ENCODE measurements around the gene TEAD2.
"Not testable (repeated sequence)": the region's sequence is repeated elsewhere in the genome, so short reads cannot be mapped to it uniquely, and the experiment has no call there.

TEAD2 gene

DNA sequence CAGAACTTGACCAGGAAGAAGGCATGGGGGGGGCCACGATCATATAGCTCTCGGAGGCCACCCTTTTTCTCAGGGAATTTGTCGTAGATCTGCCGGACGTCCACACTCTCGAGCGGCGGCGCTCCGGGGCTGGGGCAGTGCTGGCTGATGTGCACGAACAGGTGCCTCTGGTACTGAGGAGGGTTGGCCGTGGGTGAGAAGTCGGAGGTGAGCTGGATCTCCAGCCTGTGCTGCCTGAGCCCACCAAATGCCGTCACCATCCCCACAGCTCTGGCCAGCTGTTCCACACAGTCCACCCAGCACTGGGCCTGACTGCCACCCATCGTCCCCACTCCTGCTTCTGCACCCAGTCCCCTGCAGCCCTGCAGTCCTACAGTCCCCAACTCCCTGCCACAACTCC is 15.0 kb downstream of the TEAD2 start:
- DNase-seq: no peak

DNA sequence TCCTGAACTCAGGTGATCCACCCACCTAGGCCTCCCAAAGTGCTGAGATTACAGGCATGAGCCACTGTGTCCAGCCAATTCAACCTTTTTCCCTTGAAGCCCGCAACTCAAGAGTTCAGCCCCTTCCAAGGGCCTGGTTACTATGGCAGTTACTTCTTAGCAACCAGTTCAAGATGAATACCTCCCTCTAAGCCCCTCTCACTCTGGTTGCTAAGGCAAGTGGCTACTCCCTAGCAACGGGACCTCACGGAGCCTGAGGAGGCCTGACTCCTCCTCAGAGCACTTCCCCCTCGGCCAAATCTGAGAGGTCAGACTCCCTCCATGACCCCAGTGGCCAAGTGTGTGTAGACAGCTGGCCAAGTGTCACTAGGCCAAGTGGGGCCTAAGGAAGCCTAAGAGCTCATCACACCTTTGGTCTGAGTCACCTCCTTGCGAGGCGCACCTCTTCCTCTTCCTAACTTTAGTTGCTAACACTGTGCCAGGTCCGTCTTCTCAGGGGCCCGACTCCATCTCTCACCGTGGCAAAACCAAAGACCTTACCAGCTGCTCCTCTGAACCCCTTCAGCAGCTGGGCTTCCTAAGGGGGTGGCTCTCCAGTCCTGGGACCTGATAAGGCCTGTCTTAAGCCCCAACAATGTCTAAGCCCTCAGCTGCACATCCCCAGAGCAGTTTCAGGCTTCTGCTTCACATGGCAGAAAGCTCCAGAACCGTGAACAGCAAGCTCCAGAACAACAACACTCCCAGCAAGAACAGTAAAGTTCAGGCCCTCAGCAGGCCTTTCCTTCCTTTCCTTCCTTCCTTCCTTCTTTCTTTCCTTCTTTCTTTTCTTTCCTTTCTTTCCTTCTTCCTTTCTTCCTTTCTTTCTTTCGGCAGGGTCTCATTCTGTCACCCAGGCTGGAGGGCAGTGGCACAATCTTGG is 17.5 kb downstream of the TEAD2 start:
- no peak for DNase-seq

DNA sequence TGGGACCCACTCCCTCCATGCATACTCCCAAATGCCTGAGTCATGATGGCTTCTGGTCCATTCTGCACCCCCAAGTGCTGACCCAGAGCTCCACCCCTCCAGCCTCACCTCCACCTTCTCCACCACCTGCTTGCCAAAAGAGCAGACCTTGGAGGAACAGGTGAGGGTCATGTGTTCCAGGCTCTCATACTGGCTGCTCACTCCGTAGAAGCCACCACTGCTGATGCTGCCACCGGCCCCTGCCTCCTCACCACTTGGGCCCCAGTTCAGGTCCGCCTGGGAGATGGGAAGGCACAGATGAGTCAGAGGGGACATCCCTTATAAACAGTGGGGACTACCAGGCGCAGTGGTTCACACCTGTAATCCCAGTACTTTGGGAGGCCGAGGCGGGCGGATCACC is 19.1 kb downstream of the TEAD2 start:
- no peak for DNase-seq

DNA sequence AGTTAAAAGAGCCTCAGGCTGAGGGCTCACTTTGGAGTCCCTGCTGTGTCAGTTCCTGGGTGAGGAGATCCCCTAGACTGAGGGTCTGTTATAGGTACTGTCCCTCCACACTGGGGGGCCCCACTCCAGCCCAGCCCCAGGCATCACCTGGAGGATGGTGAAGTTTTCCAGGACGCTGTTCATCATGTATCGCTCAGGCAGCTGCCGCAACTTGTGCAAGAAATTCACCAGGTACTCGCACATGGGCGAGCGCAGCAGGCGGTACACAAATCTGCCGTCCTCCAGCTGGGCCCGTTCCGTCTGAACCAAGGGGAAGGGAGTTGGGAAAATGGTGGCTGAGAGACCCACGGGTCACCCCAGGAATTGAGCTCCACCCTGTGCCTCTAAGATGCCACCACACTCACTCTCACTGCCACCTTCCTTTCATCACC is 19.9 kb downstream of the TEAD2 start:
- no peak for DNase-seq

DNA sequence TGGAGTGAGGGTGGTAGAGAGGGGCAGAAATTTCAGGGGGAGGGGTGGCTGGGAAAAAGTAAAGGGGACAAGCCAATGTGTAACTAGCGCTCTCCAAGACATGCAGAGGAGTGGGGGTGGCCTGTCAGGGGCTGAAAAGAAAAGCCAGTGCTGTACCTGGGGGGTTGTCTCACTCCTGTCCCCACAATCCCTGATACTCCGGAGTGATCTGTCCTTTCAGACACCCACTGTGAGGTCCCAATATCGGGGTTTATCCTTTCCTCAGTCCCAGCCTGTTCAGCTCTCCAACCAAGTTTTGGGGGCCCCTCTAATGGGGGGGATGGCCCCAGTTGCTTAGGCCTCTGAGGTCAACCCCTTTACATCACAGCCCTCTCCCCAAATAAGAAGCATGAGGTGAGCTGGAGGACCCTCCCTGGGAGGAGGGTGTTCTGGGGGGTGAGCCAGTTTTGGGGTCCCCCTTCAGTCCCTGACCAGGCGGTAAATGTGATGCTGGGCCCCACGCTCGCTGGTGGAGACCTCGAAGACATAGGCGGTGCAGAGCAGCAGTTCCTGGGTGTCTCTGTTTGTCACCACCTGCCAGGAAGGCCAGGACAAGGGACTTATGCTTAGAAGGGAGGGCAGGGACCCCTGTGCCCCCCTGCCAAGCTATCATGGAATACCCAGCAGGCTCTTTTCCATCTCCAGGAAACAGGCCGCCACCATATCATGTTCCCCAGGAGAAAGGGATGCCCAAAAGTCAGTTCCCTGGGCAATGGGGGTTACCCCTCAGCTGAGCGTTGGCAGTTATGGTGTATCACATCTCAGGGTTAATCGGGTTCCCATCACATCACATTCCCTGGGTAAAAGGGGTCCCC is 21.1 kb downstream of the TEAD2 start:
- no peak for DNase-seq

DNA sequence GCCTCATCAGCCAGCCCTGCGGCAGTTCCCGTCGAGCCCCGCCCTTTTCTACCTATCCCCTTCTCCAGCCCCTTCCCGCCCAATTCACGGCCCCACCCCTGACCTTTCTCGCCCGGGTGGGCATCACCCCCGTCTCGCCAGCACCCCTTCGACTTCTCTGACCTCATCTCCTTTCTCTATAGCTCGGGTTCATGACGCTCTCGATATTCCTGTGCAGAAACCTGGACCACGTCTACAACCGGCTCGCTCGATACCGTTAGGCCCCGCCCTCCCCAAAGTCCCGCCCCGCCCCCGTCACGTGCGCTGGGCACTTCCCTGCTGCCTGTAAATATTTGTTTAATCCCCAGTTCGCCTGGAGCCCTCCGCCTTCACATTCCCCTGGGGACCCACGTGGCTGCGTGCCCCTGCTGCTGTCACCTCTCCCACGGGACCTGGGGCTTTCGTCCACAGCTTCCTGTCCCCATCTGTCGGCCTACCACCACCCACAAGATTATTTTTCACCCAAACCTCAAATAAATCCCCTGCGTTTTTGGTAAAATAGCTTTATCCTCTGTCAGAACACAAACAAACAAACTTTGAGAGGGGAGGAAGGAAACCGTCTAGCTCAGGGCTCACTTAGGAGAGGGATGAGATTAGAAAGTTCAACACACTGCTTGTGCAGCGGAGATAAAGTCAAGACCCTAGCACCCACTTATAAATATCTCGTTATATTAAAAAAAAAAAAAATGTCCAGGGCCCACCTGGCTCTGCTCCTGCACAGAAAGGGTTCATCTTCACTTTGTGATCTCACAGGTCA is 21.9 kb downstream of the TEAD2 start:
- no peak for DNase-seq

DNA sequence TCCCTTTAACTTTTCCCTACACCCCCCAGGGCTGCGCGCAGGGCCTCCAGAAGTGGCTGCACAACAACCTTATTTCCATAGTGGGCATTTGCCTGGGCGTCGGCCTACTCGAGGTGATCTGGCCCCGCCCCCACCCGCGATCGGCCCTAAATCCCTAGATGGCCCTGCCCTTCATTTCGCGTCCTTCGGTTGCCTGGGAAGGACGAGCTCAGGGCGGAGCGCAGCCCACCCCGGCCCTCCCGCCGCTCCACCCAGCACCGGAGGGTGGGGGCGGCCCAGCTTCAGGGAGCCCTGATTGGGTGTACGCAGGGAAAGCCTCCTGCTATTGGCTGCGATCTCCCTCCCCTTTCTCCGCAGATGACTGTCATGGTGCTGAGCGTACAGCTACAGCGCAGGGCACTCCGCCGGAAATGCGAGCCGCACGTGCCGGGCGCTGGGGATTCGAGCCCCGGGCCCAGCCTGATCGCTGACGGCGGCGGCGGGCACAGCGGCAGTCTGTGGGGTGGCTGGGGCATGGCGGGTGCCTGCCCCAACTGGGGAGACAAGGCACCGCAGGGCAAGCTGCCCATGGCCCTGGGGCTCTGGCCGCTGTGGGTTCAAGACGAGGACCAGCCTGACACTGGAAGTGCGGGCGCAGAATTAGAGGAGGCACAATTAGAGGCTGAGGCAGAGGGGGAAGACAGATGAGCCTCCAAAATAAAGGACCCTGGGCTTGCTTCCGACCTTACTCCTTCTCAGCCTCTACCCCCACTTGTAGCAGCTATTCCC is 22.7 kb downstream of the TEAD2 start:
- no peak for DNase-seq

DNA sequence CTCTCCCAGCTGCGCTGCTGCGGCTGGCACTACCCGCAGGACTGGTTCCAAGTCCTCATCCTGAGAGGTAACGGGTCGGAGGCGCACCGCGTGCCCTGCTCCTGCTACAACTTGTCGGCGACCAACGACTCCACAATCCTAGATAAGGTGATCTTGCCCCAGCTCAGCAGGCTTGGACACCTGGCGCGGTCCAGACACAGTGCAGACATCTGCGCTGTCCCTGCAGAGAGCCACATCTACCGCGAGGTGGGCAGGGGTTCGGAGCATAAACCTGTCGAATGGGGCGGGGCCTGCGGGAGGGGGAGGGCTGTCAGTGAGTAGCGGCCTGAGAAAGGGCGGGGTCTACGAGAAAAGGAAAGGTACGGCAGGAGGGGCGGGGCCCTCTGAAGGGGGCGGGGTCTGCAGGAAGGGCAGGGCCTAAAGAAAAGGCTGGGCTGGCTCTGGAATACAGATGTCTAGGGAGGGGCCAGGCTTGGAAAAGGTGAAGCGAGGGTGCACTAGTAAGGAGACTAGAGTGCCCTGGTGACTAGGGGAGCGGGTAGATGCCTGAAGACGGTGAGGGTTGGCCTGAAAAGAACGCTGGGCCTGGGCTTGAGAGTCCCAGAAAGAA is 23.4 kb downstream of the TEAD2 start:
- DNase-seq: no peak

DNA sequence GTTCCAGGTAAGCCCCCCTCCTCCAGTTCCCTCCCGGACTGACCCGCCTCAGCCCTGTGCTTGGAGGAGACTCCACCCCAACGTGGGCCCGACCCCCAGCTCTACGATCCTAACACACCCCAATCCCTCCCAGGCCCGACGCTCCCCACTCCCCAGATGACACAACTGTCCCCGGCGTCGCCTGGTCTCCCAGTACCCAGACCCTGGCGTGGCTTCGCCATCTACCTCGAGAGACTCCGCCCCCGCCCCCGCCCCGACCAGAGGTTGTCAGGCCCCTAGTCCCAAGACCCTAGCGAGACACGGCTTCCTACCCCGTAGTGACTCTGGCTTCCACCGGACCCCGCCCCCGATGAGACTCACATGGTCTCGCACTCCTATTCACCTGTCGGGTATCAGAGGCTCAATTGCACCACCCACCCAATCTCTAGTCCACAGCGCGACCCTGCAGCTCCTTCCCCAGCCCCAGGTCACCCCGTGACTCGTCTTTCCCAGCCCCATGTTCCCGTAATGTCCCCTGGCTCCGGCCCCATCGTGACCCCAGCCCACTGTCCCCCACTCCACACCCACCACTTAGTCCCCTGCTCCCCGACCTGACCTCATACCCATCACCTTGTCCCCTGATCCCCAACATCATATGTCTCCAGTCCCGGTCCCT is 24.1 kb downstream of the TEAD2 start:
- no peak for DNase-seq

DNA sequence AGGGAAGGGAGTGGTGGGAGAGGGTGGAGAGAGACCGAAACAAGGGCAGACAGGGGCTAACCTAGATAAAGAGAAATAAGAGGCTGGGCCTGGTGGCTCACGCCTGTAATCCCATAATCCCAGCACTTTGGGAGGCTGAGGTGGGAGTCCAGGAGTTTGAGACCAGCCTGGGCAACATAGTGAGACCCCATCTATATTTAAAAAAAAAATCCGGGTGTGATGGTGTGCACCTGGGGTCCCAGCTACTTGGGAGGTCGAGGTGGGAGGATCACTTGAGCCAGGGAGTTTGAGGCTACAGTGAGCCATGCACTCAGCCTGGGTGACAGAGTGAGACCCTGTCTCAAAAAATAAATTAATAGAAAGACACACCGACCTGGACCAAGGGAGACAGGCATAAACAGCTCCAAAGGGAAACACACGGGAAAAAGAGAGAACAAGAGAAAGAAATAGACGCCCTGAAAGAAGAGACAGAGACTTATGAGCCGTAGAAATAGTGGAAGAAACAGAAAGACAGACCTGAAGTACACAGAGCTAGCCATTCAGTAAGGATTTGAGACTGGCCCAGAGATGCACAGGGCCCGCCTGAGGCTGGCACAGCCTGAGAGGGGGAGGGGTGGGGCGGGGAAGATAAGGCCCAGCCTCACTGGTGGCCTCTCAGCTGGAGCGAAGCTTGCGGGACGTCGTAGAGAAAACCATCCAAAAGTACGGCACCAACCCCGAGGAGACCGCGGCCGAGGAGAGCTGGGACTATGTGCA is 24.8 kb downstream of the TEAD2 start:
- no peak for DNase-seq

DNA sequence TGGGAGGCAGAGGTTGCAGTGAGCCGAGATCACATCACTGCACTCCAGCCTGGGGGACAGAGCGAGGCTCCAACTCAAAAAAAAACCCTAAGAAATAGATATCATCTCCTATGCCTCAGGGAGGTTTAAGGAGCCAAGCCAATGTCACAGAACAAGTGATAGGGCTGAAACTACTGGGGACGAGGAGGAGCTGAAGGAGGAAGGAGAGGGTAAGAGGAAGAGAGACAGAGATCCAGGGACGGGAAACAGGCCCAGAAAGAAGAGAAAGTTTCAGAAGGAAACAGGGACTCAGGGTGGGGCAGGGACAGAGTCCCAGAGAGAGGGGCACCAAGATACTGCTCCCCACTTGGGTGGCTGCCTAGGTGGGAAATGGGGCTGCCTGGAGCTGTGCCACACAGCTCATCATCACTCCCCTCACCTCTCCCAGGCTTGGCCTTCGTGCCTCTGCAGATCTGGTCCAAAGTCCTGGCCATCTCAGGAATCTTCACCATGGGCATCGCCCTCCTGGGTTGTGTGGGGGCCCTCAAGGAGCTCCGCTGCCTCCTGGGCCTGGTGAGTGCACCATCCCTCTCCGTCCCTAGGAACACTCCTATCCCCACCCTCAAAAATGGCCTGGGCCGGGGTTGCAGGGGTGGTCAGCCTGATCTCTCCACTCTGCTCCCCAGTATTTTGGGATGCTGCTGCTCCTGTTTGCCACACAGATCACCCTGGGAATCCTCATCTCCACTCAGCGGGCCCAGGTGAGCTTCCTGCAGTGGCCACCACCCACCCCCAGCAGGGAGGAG is 25.5 kb downstream of the TEAD2 start:
- DNase-seq: no peak

DNA sequence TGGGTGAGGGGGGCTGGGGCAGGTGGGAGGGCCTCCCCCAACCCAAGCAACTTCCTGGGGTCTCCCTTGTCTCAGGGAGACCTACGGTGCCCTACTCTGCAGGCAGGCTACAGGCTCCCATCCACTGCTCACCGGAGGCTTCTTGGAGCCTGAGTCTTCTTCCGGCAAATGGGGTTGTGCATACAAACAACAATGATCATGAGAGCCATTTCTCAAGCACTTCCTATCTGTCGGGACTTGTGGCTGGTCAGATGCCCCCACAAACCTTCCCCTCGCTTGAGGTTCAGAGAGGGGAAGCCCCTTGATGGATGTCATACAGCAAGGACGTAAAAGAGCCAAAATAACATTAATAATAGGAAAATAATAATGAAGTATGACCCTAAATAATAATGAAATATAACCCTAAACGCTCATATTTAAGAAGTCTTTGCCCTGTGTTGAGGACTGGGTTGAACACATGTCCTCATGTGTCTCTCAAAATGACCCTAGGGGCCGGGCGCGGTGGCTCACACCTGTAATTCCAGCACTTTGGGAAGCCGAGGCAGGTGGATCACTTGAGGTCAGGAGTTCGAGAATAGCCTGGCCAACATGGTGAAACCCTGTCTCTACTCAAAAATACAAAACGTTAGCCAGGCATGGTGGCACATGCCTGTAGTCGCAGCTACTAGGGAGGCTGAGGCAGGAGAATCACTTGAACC is 26.3 kb downstream of the TEAD2 start:
- no peak for DNase-seq

DNA sequence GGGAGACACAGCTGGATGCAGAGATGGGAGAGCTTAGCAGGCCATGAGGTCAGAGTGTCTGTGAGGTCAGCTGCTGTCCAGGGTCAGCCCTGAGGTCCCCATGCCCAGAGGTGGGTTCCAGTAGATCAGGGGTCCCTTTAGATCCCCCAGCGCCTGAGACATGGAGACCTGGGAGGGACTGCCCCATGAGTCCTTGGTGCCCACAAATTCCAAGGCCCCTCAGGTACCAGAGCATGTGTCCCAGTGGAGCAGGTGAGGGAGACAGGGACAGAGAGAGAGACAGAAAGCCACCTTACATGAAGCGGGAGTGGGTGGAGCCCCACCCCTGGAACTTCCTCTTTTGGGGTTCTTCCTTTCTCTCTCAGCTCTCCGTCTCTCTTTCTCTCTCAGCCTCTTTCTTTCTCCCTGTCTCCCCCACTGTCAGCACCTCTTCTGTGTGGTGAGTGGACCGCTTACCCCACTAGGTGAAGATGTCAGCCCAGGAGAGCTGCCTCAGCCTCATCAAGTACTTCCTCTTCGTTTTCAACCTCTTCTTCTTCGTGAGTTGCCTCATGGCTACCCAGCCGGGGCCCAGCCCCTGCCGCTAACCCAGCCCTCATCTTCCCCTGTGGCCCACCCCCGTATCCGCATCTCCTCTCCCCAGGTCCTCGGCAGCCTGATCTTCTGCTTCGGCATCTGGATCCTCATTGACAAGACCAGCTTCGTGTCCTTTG is 27.0 kb downstream of the TEAD2 start, which contains the start of gene CD37:
TSS of gene CD37 (plus strand) at position 336 of the 713 bp plus-strand sequence. CDS start at position 471, 135 bp downstream.
- no peak for DNase-seq

DNA sequence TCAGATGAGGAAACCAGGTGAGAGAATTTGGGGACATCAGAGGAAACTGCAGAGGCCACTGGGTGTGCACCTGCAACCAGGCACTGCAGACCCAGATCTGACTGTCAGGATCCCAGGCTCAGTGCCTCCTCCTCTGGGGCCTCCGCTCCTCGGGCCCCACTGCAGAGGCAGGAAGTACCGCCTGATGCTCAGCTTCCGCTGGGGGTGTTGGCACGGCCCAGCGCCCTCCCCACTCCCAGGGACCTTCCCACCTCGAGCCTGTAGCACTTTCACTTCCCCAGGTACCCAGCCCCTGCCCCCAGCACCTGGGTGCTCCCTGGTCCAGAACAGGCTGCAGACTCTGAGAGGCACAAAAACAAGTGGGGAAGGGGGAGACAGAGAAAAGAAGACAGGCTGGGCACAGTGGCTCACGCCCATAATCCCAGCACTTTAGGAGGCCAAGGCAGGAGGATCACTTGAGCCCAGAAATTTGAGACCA is 28.4 kb downstream of the TEAD2 start:
- no peak for DNase-seq

DNA sequence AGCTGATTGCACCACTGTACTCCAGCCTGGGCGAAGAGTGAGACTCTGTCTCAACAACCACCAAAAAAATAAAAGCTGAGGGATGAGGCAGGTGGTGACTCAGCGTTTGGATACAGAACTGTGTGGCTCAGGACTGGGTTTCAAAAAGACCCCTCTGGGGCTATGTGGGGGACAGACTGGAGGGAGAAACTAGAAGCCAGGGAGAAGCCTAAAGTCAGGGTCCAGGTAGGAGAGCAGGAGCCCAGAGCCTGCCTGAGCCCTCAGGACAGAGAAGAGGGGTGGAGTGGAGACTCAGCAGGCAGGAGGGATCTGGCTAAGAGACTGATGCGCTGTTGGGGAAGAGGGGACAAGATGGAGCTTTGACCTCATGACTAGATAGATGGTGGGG is 28.8 kb downstream of the TEAD2 start:
- no peak for DNase-seq

DNA sequence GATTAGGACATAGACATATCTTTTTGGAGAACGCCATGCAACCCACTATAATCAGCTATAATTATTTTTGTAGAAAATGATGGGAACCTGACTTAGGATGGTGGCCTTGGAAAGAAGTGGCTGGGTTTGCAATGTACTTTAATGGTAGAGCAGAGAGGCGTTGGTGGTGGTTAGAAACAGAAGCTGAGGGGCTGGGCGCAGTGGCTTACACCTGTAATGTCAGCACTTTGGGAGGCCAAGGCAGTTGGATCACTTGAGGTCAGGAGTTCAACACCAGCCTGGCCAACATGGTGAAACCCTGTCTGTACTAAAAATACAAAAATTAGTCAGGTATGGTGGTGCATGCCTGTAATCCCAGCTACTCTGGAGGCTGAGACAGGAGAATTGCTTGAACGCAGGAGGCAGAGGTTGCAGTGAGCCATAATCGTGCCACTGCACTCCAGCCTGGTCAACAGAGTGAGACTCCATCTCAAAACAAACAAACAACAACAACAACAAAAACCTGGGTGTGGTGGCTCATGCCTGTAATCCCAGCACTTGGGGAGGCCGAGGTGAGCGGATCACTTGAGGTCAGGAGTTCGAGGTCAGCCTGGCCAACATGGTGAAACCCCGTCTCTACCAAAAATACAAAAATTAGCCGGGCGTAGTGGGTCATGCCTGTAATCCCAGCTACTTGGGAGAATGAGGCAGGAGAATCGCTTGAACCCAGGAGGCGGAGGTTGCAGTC is 29.4 kb downstream of the TEAD2 start:
- DNase-seq: not testable (repeated sequence)

DNA sequence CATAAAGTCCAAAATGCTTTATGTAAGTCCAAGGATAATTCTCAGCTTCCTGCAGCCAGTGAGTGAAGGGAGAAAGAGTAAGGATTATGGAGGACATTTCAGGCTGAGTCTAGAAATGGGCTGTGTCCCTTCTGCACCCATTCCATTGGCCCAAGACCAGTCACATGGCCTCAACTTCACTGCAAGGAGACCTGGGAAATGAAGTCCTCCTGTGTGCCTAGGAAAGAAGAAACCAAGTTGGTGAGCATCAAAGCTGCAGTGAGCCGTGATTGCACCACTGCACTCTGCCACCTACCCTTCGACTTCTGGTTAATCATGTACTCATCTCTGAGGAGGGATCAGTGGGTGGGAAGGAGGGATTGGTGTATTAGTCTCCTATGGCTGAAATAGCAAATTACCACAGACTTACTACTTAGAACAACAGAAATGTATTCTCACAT is 30.6 kb downstream of the TEAD2 start:
- no peak for DNase-seq

Data from NCI-H510A treated with DMSO at 0.1 percent for 48 hours (cell line).